PC-9 (cell line): Measurements from ENCODE around the gene ZNF219. TPM values are rescaled to one million over a fixed set of nuclear protein-coding genes. Genes with fewer than 3 reads are reported as not detected.

Source experiments
- BruUV-seq: library from RNA; stranded (reverse); fragments of 400-500 nt; replicated peaks from 2 replicates; lab custom pipeline; 2021; lab: Mats Ljungman, UMichigan
- CTCF ChIA-PET: fragments of 300-600 bp; sonication (Branson Sonifier 250); formaldehyde crosslinking; loops from one replicate; lab custom pipeline; 2022; ENCODE audit warnings: antibody characterized with exemption; lab: Charles Lee
- POLR2A ChIA-PET: fragments of 300-600 bp; sonication (Branson Sonifier 250); formaldehyde crosslinking; loops from one replicate; lab custom pipeline; 2022; ENCODE audit warnings: antibody characterized with exemption; ENCODE audit not compliant: unreplicated experiment; lab: Charles Lee
- DNase-seq, 2 experiments: peaks; one replicate each; pipeline versions ENCODE4 v3.0.0 to v3.0.0-alpha.2; 2015 to 2022; ENCODE audit warnings: mixed read lengths in 1 of 2
- H2AFZ ChIP-seq: fragments of 200-600 bp; sonication (generic); 2 replicates; pipeline ENCODE4 v1.8.1; 2017; ENCODE audit warnings: antibody characterized with exemption
- H3F3A ChIP-seq: fragments of 200-600 bp; sonication (generic); 2 replicates; pipeline ENCODE4 v1.8.1; 2017; ENCODE audit warnings: antibody characterized with exemption, mild to moderate bottlenecking, low read depth; ENCODE audit not compliant: insufficient read depth
- H3K27ac ChIP-seq: fragments of 200-600 bp; sonication (generic); 2 replicates; pipeline ENCODE4 v1.6.1; 2016; ENCODE audit warnings: mixed run types
- H3K27me3 ChIP-seq: fragments of 200-600 bp; sonication (generic); 2 replicates; pipeline ENCODE4 v1.6.1; 2016; ENCODE audit warnings: low read depth, mixed run types; ENCODE audit not compliant: insufficient read depth
- H3K36me3 ChIP-seq: fragments of 200-600 bp; sonication (generic); 2 replicates; pipeline ENCODE4 v1.6.1; 2016; ENCODE audit warnings: low read depth, mixed run types
- H3K4me1 ChIP-seq: fragments of 200-600 bp; sonication (generic); replicated peaks from 2 replicates; pipeline ENCODE4 v1.6.1; 2016; ENCODE audit warnings: mixed run types; ENCODE audit not compliant: insufficient read depth
- H3K4me2 ChIP-seq: fragments of 200-600 bp; sonication (generic); 2 replicates; pipeline ENCODE4 v1.6.1; 2017; ENCODE audit warnings: mixed run types
- H3K4me3 ChIP-seq: fragments of 200-600 bp; sonication (generic); 2 replicates; pipeline ENCODE4 v1.6.1; 2016; ENCODE audit warnings: mixed run types
- H3K79me2 ChIP-seq: fragments of 200-600 bp; sonication (generic); 2 replicates; pipeline ENCODE4 v1.6.1; 2017; ENCODE audit warnings: low read depth, mixed run types
- H3K9me2 ChIP-seq: fragments of 200-600 bp; sonication (generic); 2 replicates; pipeline ENCODE4 v1.8.1; 2017; ENCODE audit warnings: mild to moderate bottlenecking; ENCODE audit not compliant: insufficient read depth
- H3K9me3 ChIP-seq: fragments of 200-600 bp; sonication (generic); 2 replicates; pipeline ENCODE4 v1.8.1; 2016; ENCODE audit warnings: low read depth; ENCODE audit not compliant: insufficient read depth
- H4K20me1 ChIP-seq: fragments of 200-600 bp; sonication (generic); 2 replicates; pipeline ENCODE4 v1.8.1; 2017; ENCODE audit not compliant: insufficient read depth
- CTCF ChIP-seq: fragments of 200-600 bp; sonication (generic); conservative IDR thresholded peaks from 2 replicates; pipeline ENCODE4 v1.6.1; 2017; ENCODE audit warnings: mixed run types, antibody characterized with exemption, mild to moderate bottlenecking, moderate library complexity
- EZH2 ChIP-seq: fragments of 200-600 bp; sonication (generic); IDR thresholded peaks from 2 replicates; pipeline ENCODE4 v1.8.0; 2017; ENCODE audit warnings: antibody characterized with exemption, low read depth
- intact Hi-C: fragments of 100-400 bp; cut with micrococcal nuclease; formaldehyde crosslinking; loops from one replicate; pipeline ENCODE4 v1.10.0; 2022; ENCODE audit not compliant: unreplicated experiment
- total RNA-seq: library from RNA; stranded (reverse); gene quantifications from 2 replicates; pipeline ENCODE4 v1.2.3, GENCODE V29; 2021

Gene ZNF219
- total RNA-seq, 1 experiment from 2014 or later: 25.3 TPM

- Histone ChIP-seq H3F3A (no peaks in the 10 kb centered on the region), H3K36me3 (no peaks in the 10 kb centered on the region), H3K9me3 (no peaks in the 10 kb centered on the region), H3K4me2 (no peak overlapping the region), H3K9me2 (no peaks in the 10 kb centered on the region), H3K4me1 (no peaks in the 10 kb centered on the region), H3K27me3 (no peaks in the 10 kb centered on the region), H4K20me1 (no peaks in the 10 kb centered on the region), H3K4me3 (no peak overlapping the region), H2AFZ (no peak overlapping the region), H3K27ac (no peak overlapping the region), H3K79me2 (no peaks in the 10 kb centered on the region)
- DNase-seq: no peak
- ChIA-PET POLR2A (no interaction called here), CTCF (no interaction called here)
- intact Hi-C loops: loop anchor here (10.0 kb wide), 1 partner anchor 46 kb away; no protein-coding TSS in a partner anchor
- TF ChIP-seq EZH2: no peak
- TF ChIP-seq CTCF: no peak
- BruUV-seq: no TSS peak
These were observed 37.7 kb downstream of the ZNF219 start for GRCh38 chr14:21060614-21061346.

- TF ChIP-seq EZH2 (no peak), CTCF (no peak)
- Histone ChIP-seq H3K27ac (no peak overlapping the region), H3K4me1 (no peaks in the 10 kb centered on the region), H3K4me3 (no peak overlapping the region), H3K27me3 (no peaks in the 10 kb centered on the region), H3K9me2 (no peaks in the 10 kb centered on the region), H3K9me3 (no peaks in the 10 kb centered on the region), H3K36me3 (no peaks in the 10 kb centered on the region), H3K4me2 (no peak overlapping the region), H3F3A (no peaks in the 10 kb centered on the region), H4K20me1 (no peaks in the 10 kb centered on the region), H3K79me2 (no peaks in the 10 kb centered on the region), H2AFZ (no peak overlapping the region)
- ChIA-PET POLR2A (no interaction called here), CTCF (no interaction called here)
- DNase-seq: no peak
- intact Hi-C loops: loop anchor here (10.0 kb wide), 1 partner anchor 45 kb away; no protein-coding TSS in a partner anchor
- BruUV-seq: no TSS peak
These were observed 38.4 kb downstream of the ZNF219 start for GRCh38 chr14:21059842-21060613.

GRCh38 chr14:21058903-21059302 lies 39.6 kb downstream of the ZNF219 start:
- no peak overlapping the region for H3K4me2 ChIP-seq
- no peaks in the 10 kb centered on the region for H3F3A ChIP-seq
- no peak for DNase-seq
- H3K36me3 ChIP-seq: no peaks in the 10 kb centered on the region
- no peak overlapping the region for H3K27ac ChIP-seq
- H3K27me3 ChIP-seq: no peaks in the 10 kb centered on the region
- H2AFZ ChIP-seq: no peak overlapping the region
- H3K4me3 ChIP-seq: no peak overlapping the region
- POLR2A ChIA-PET: no interaction called here
- intact Hi-C loops: no loop called here
- no peaks in the 10 kb centered on the region for H3K9me2 ChIP-seq
- CTCF ChIA-PET: interaction anchor here (0.5 kb wide), 1 partner anchor 220 kb away, joined by 3 read pairs; no protein-coding TSS in a partner anchor
- no peak for TF ChIP-seq CTCF
- TF ChIP-seq EZH2: no peak
- no peaks in the 10 kb centered on the region for H3K79me2 ChIP-seq
- H3K9me3 ChIP-seq: no peaks in the 10 kb centered on the region
- no peaks in the 10 kb centered on the region for H3K4me1 ChIP-seq
- H4K20me1 ChIP-seq: no peaks in the 10 kb centered on the region
- no TSS peak for BruUV-seq
